GM03348 (cell line): ENCODE results near the gene LRCH2.
"Not testable (repeated sequence)": the region's sequence is repeated elsewhere in the genome, so short reads cannot be mapped to it uniquely, and the experiment has no call there.

Source experiments
- DNase-seq: peaks from one replicate; pipeline ENCODE4 v3.0.0; 2012; ENCODE audit warnings: low spot score

Gene LRCH2

GRCh38 chrX:115233497-115234455 is at the start of gene LRCH2:
Gene LRCH2, minus strand, starts transcription at chrX:115234096. Its CDS starts 55 bp downstream, at chrX:115234041.
- peak; percentile 69 for DNase-seq

GRCh38 chrX:115269051-115269683 is 35.3 kb upstream of the LRCH2 start:
- no peak for DNase-seq

- no peak for DNase-seq
Observed at GRCh38 chrX:115268421-115268820, 34.5 kb upstream of the LRCH2 start.

- no peak for DNase-seq
Observed at GRCh38 chrX:115266300-115266699, 32.4 kb upstream of the LRCH2 start.

GRCh38 chrX:115264009-115264408 is 30.1 kb upstream of the LRCH2 start:
- no peak for DNase-seq

- no peak for DNase-seq
Observed at GRCh38 chrX:115261148-115261547, 27.3 kb upstream of the LRCH2 start.

- DNase-seq, result peak; percentile 14
Observed at GRCh38 chrX:115260330-115260729, 26.4 kb upstream of the LRCH2 start.

GRCh38 chrX:115259238-115259875 is 25.5 kb upstream of the LRCH2 start:
- no peak for DNase-seq

- DNase-seq, result no peak
Observed at GRCh38 chrX:115257711-115258110, 23.8 kb upstream of the LRCH2 start.

- DNase-seq, result no peak
Observed at GRCh38 chrX:115255003-115255402, 21.1 kb upstream of the LRCH2 start.

GRCh38 chrX:115251458-115252233 is 17.8 kb upstream of the LRCH2 start:
- no peak for DNase-seq

GRCh38 chrX:115237056-115237455 is 3.2 kb upstream of the LRCH2 start:
- no peak for DNase-seq

- DNase-seq, result no peak
Observed at GRCh38 chrX:115236560-115236959, 2.7 kb upstream of the LRCH2 start.

GRCh38 chrX:115234461-115234860 is 565 bp upstream of the LRCH2 start:
- DNase-seq, result no peak

- peak; percentile 3 for DNase-seq
Observed at GRCh38 chrX:115232933-115233496, 881 bp downstream of the LRCH2 start.

- no peak for DNase-seq
Observed at GRCh38 chrX:115229337-115230003, 4.4 kb downstream of the LRCH2 start.

- DNase-seq, result no peak
Observed at GRCh38 chrX:115226929-115227328, 7.0 kb downstream of the LRCH2 start.

- not testable (repeated sequence) for DNase-seq
Observed at GRCh38 chrX:115217346-115217745, 16.6 kb downstream of the LRCH2 start.

- DNase-seq, result no peak
Observed at GRCh38 chrX:115214605-115215004, 19.3 kb downstream of the LRCH2 start.

GRCh38 chrX:115214151-115214550 is 19.7 kb downstream of the LRCH2 start:
- DNase-seq, result no peak

GRCh38 chrX:115209547-115209946 is 24.3 kb downstream of the LRCH2 start:
- not testable (repeated sequence) for DNase-seq
